ENCODE measurements around the gene ZNF562.
"Not testable (repeated sequence)": the region's sequence is repeated elsewhere in the genome, so short reads cannot be mapped to it uniquely, and the experiment has no call there.

Gene ZNF562

GRCh38 chr19:9674663-9675357, at the start of gene ZNF562:
TSS of gene ZNF562 (minus strand) at chr19:9675100. CDS start at chr19:9660744, 14,356 bp downstream.
- DNase-seq: peak; percentile 65

- no peak for DNase-seq
These were observed 49.3 kb upstream of the ZNF562 start for GRCh38 chr19:9724157-9724556.

GRCh38 chr19:9721861-9722260, 47.0 kb upstream of the ZNF562 start:
- DNase-seq: no peak

- DNase-seq: no peak
These were observed 45.6 kb upstream of the ZNF562 start for GRCh38 chr19:9720541-9720940.

- DNase-seq: no peak
These were observed 36.9 kb upstream of the ZNF562 start for GRCh38 chr19:9711815-9712214.

GRCh38 chr19:9709305-9709704, 34.4 kb upstream of the ZNF562 start:
- DNase-seq: no peak

- no peak for DNase-seq
These were observed 30.9 kb upstream of the ZNF562 start for GRCh38 chr19:9705836-9706235.

GRCh38 chr19:9702186-9702585, 27.3 kb upstream of the ZNF562 start:
- no peak for DNase-seq

GRCh38 chr19:9700229-9700981, 25.5 kb upstream of the ZNF562 start:
- DNase-seq: no peak

- DNase-seq: not testable (repeated sequence)
These were observed 15.4 kb upstream of the ZNF562 start for GRCh38 chr19:9690301-9690700.

- DNase-seq: not testable (repeated sequence)
These were observed 5.1 kb upstream of the ZNF562 start for GRCh38 chr19:9679996-9680395.

GRCh38 chr19:9675358-9675901, 530 bp upstream of the ZNF562 start:
- DNase-seq: not testable (repeated sequence)

GRCh38 chr19:9673912-9674662, 813 bp downstream of the ZNF562 start:
- no peak for DNase-seq

- no peak for DNase-seq
These were observed 2.0 kb downstream of the ZNF562 start for GRCh38 chr19:9672893-9673292.

GRCh38 chr19:9671655-9672054, 3.2 kb downstream of the ZNF562 start:
- DNase-seq: no peak

- DNase-seq: no peak
These were observed 6.4 kb downstream of the ZNF562 start for GRCh38 chr19:9668544-9668943.

GRCh38 chr19:9667898-9668297, 7.0 kb downstream of the ZNF562 start:
- no peak for DNase-seq

GRCh38 chr19:9658769-9659168, 16.1 kb downstream of the ZNF562 start:
- DNase-seq: no peak

- not testable (repeated sequence) for DNase-seq
These were observed 21.8 kb downstream of the ZNF562 start for GRCh38 chr19:9653066-9653555.

- DNase-seq: not testable (repeated sequence)
These were observed 23.4 kb downstream of the ZNF562 start for GRCh38 chr19:9651464-9651863.

- no peak for DNase-seq
These were observed 24.6 kb downstream of the ZNF562 start for GRCh38 chr19:9650345-9650744.

GRCh38 chr19:9645472-9645871, 29.4 kb downstream of the ZNF562 start:
- DNase-seq: no peak

- no peak for DNase-seq
These were observed 30.4 kb downstream of the ZNF562 start for GRCh38 chr19:9644472-9644871.
